ENCODE measurements around the gene KRTAP10-6. TPM values are rescaled to one million over a fixed set of nuclear protein-coding genes. Genes with fewer than 3 reads are reported as not detected.

The KRTAP10-6 gene
- total RNA-seq, 1 donor from 2014 or later, result not detected

DNA sequence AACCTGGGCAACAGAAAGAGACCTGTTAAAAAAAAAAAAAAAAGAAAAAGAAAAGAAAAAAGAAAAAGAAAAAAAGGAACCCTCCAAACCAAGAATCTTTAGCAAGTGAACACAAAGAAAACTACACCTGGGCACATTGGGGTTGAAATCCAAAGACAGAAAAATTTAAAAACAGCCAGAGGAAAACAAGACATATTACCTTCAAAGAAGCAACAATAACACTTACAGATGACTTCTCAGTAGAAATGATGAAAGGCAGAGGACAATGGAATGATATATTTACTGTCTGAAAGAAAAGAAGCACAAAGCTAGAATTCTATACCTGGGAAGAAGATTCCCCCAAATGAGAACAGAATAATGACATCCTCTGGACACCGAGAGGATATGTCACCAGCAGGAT, 49.6 kb downstream of the KRTAP10-6 start:
- Mint-ChIP-seq H3K27ac (ENCODE audit: unreplicated experiment) (no peak overlapping the region), H3K4me1 (ENCODE audit: low read depth) (no peaks in the 10 kb centered on the region), H3K9me3 (ENCODE audit: low read depth) (peaks cover 18% of the 10 kb centered on the region), H3K27me3 (ENCODE audit: low read depth) (peaks cover 5% of the 10 kb centered on the region), H3K36me3 (ENCODE audit: low read depth) (peaks cover 11% of the 10 kb centered on the region), H3K4me3 (ENCODE audit: unreplicated experiment) (no peak overlapping the region)
- DNase-seq (ENCODE audit: low spot score), result no peak
- TF ChIP-seq CTCF (IDR thresholded peaks at IDR 0.05), result no peak

Other genes with a start within 250 kb of the KRTAP10-6 start
- 0.21 to 0.32 TPM in 2 of 3 replicates, not detected in the other for gene TRPM2, start 238.9 kb downstream of the KRTAP10-6 start, total RNA-seq
- gene LRRC3, start 137.0 kb downstream of the KRTAP10-6 start, total RNA-seq, result 3.3 to 8.0 TPM (median 7.4 TPM) in 3 replicates
- gene KRTAP10-1, start 52.3 kb downstream of the KRTAP10-6 start, total RNA-seq, result not detected in 3 replicates
- gene KRTAP10-2, start 41.0 kb downstream of the KRTAP10-6 start, total RNA-seq, result not detected in 3 replicates
- not detected in 3 replicates for gene KRTAP10-3, start 33.7 kb downstream of the KRTAP10-6 start, total RNA-seq
- gene KRTAP10-4, start 18.8 kb downstream of the KRTAP10-6 start, total RNA-seq, result not detected in 3 replicates
- gene KRTAP10-5, start 11.9 kb downstream of the KRTAP10-6 start, total RNA-seq, result not detected in 3 replicates
- not detected in 3 replicates for gene KRTAP10-7, start 8.1 kb upstream of the KRTAP10-6 start, total RNA-seq
- not detected in 3 replicates for gene KRTAP10-8, start 19.6 kb upstream of the KRTAP10-6 start, total RNA-seq
- gene KRTAP10-9, start 34.6 kb upstream of the KRTAP10-6 start, total RNA-seq, result not detected in 3 replicates
- not detected in 3 replicates for gene KRTAP10-10, start 44.9 kb upstream of the KRTAP10-6 start, total RNA-seq
- not detected in 3 replicates for gene KRTAP10-11, start 53.9 kb upstream of the KRTAP10-6 start, total RNA-seq
- gene KRTAP12-4, start 62.2 kb upstream of the KRTAP10-6 start, total RNA-seq, result not detected in 3 replicates
- gene KRTAP12-3, start 65.4 kb upstream of the KRTAP10-6 start, total RNA-seq, result not detected in 3 replicates
- gene KRTAP12-2, start 74.4 kb upstream of the KRTAP10-6 start, total RNA-seq, result not detected in 3 replicates
- gene KRTAP12-1, start 89.7 kb upstream of the KRTAP10-6 start, total RNA-seq, result not detected in 3 replicates
- gene KRTAP10-12, start 104.7 kb upstream of the KRTAP10-6 start, total RNA-seq, result not detected in 3 replicates
- gene TSPEAR, start 119.1 kb upstream of the KRTAP10-6 start, total RNA-seq, result 0.15 to 0.38 TPM in 2 of 3 replicates, not detected in the other
- gene UBE2G2, start 209.3 kb upstream of the KRTAP10-6 start, total RNA-seq, result 48.5 to 75.5 TPM (median 54.8 TPM) in 3 replicates
- 51.3 to 60.3 TPM (median 52.3 TPM) in 3 replicates for gene SUMO3, start 225.6 kb upstream of the KRTAP10-6 start, total RNA-seq